Measurements from ENCODE around the gene RPP25L. TPM values are rescaled to one million over a fixed set of nuclear protein-coding genes. Genes with fewer than 3 reads are reported as not detected.

The RPP25L gene
- total RNA-seq, 3 donors from 2014 or later, result 28.5 to 37.9 (median 36.4) TPM

GRCh38 chr9:34638138-34638445 lies 26.2 kb upstream of the RPP25L start:
- TF ChIP-seq POLR2AphosphoS5 (IDR thresholded peaks at IDR 0.05), result no peak
- no peak for TF ChIP-seq CTCF (IDR thresholded peaks at IDR 0.05)
- no peak for TF ChIP-seq POLR2A (IDR thresholded peaks at IDR 0.05)
- Histone ChIP-seq H3K9me3 (no peaks in the 10 kb centered on the region), H3K4me1 (peaks cover 0 to 4% of the 10 kb centered on the region in 2 donors), H3K27me3 (no peaks in the 10 kb centered on the region), H3K36me3 (no peaks in the 10 kb centered on the region), H3K27ac (peak overlapping the region; percentile 90 to 91), H3K4me3 (peak overlapping the region; percentile 66 to 97 (median 82))
- intact Hi-C loops (cut with DNase I; ENCODE audit: low total_unique reads), result no loop called here
- no peak for DNase-seq (ENCODE audit: low spot score in 2 of 2)

- Histone ChIP-seq H3K36me3 (no peaks in the 10 kb centered on the region), H3K27me3 (no peaks in the 10 kb centered on the region), H3K4me3 (peak within 1 kb of the TSS; percentile 66 to 97 (median 82)), H3K4me1 (peaks cover 0 to 4% of the 10 kb centered on the region in 2 donors), H3K27ac (peak within 1 kb of the TSS; percentile 90 to 91), H3K9me3 (no peaks in the 10 kb centered on the region)
- TF ChIP-seq POLR2AphosphoS5 (IDR thresholded peaks at IDR 0.05) (peak; percentile 72 to 92 (median 73)), POLR2A (IDR thresholded peaks at IDR 0.05) (peak; percentile 12), CTCF (IDR thresholded peaks at IDR 0.05) (peak in 2 of 3 donors; percentile 5 to 10)
- intact Hi-C loops (cut with DNase I; ENCODE audit: low total_unique reads), result no loop called here
- peak; percentile 84 to 91 for DNase-seq (ENCODE audit: low spot score in 2 of 2)
Observed at GRCh38 chr9:34637356-34638137, 25.6 kb upstream of the RPP25L start, which contains the start of gene SIGMAR1. Gene SIGMAR1 (minus strand): TSS chr9:34637787. CDS start chr9:34637697, 90 bp downstream.

- DNase-seq (ENCODE audit: low spot score in 2 of 2), result no peak
- TF ChIP-seq CTCF (IDR thresholded peaks at IDR 0.05), result no peak
- no peak for TF ChIP-seq POLR2A (IDR thresholded peaks at IDR 0.05)
- no peak for TF ChIP-seq POLR2AphosphoS5 (IDR thresholded peaks at IDR 0.05)
- intact Hi-C loops (cut with DNase I; ENCODE audit: low total_unique reads), result no loop called here
- no peaks in the 10 kb centered on the region for H3K36me3 ChIP-seq
- no peaks in the 10 kb centered on the region for H3K9me3 ChIP-seq
- H3K27ac ChIP-seq, result peak overlapping the region; percentile 90 to 91
- no peaks in the 10 kb centered on the region for H3K27me3 ChIP-seq
- H3K4me1 ChIP-seq, result peaks cover 0 to 4% of the 10 kb centered on the region in 2 donors
- H3K4me3 ChIP-seq, result peak overlapping the region; percentile 66 to 97 (median 82)
Observed at GRCh38 chr9:34636791-34637355, 25.0 kb upstream of the RPP25L start.

- intact Hi-C loops (cut with DNase I; ENCODE audit: low total_unique reads), result no loop called here
- H3K27ac ChIP-seq, result no peak overlapping the region
- H3K9me3 ChIP-seq, result no peaks in the 10 kb centered on the region
- no peak for TF ChIP-seq POLR2A (IDR thresholded peaks at IDR 0.05)
- TF ChIP-seq CTCF (IDR thresholded peaks at IDR 0.05), result no peak
- H3K4me3 ChIP-seq, result no peak overlapping the region
- no peak for DNase-seq (ENCODE audit: low spot score in 2 of 2)
- H3K4me1 ChIP-seq, result peaks cover 0 to 4% of the 10 kb centered on the region in 2 donors
- no peaks in the 10 kb centered on the region for H3K36me3 ChIP-seq
- no peaks in the 10 kb centered on the region for H3K27me3 ChIP-seq
Observed at GRCh38 chr9:34635556-34635955, 23.7 kb upstream of the RPP25L start.

Measured in breast epithelium (tissue), 4 donors.